GM12873 (cell line): ENCODE measurements around the gene USP49.

Experiments used
- CTCF ChIP-seq: IDR thresholded peaks from 2 replicates; pipeline ENCODE4 v1.5.1; 2012; ENCODE audit warnings: low read depth, mild to moderate bottlenecking, moderate library complexity, low read length, control low read depth; ENCODE audit not compliant: insufficient read depth; ENCODE audit errors: missing control alignments

Gene USP49

DNA sequence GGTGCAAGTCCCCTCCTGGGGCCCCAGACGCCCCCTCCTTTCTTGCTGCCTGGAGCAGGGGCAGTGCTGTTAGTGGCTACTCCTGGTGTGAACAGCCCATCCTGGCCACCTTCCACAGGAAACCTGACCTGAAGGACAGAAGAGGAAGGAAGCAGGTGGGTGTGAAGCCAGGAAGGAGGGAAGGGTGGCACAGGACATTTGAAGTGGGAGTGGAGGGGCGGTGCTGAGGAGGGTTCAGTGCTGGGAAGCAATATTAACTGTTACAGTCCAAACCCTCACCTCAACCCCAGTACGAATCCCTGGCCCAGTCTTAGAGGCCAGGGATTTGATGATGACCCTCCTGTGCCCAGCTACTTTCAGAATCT is 113.8 kb downstream of the USP49 start:
- no peak for TF ChIP-seq CTCF

DNA sequence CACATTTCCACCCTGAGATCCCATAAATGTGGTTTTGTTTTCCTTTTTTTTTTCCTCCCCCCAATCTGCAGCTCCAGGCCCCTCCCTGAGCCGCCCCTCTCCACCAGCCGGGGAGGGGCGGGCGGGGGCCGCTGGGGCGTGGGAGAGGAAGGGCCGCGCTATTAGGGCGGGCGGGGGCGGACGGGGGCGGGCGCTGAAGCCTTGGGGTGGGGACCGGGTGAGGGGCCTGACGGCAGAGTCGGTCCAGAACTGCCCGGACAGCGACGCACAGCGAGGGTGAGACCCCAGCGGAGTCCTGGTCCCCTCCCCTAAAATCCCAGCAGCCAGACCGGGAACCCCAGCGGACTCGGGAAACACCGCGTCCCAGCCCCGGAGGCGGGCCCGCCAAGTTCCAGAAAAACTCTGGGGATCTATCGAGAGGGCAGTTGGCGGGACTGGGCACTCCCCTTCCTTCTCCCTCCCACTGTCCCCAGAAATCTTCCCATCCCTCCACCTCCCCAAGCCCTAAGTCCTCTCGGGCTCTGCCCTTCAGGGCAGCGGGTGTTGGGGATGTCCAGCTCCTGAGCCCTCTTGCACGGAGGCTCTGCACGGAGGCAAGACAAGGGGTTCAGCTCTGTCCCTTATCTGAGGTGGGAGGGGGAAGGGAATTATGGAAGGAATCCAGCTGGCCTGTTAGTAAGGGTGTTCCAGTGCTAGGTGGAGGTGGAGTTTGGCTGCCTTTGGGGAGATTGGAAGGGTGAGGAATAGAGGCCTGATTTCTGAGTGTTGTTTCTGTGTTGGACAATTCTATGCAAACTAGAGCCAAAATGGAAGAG is 114.4 kb downstream of the USP49 start, which contains the start of gene PRICKLE4:
Gene PRICKLE4, plus strand, starts transcription at position 232 of the 815 bp plus-strand sequence. CDS start 2,692 bp downstream, outside the sequence.
- TF ChIP-seq CTCF: no peak

DNA sequence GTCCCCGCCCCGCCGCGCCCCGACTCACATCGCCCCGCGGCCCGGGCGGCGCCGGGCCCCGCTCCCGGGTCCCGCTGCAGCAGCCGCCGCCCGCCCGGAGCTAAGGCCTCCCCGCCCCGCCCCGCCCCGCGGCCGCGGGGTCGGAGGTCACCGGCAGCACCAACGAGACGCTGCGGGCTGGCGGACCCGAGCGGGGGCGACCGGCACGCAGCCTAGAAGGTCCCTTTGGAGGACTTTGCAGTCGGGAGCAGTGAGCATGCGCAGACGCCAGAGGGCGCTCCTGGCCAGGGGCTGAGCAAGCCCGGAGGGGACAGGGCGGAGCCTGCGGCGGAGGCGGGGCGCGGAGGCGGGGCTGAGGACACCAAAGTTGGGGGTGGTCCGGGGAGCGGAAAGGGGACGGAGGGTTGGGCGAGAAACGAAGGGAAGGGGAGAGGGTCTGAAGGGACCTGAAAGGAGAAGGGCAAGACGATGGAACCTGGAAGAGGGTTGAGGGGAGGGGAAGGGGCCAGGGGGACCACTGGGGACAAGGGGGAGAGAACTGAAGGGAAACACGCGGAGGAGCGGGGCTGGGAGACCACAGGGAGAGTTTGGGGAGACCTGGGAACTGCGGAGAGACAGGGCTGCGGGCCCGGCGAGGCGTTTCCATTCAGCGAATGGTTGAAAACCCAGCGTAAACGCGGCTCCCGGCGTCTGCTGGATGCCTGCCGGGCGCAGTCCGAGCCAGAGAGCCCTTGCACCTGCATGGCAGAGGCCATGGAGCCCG is 115.2 kb downstream of the USP49 start, which contains the start of gene FRS3:
Gene FRS3, minus strand, starts transcription at position 113 of the 763 bp plus-strand sequence. CDS start 2,913 bp downstream, outside the sequence.
- peak; percentile 92 for TF ChIP-seq CTCF

- TF ChIP-seq CTCF: no peak
Observed at GRCh38 chr6:41779336-41779735, 115.8 kb downstream of the USP49 start.

DNA sequence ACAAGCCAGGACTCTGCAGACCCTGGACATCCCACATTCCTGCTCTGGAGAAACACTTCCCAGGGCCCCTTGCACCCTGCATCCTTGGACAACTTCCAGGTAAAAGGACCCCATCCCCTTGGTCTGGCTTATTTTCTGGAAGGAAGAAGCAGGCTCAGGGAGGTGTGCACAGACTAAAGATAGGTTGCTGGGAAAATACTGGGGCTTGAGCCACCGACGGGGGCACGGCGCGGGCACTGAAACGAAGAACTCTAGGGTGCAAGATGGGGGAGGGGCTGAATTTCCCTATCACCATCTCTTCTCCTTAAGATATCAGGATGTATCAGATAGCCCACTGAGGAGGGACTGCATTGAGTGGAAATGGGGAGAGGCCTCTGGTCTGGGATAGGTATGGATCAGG is 116.3 kb downstream of the USP49 start:
- TF ChIP-seq CTCF: no peak

- no peak for TF ChIP-seq CTCF
Observed at GRCh38 chr6:41777551-41778285, 117.5 kb downstream of the USP49 start.

DNA sequence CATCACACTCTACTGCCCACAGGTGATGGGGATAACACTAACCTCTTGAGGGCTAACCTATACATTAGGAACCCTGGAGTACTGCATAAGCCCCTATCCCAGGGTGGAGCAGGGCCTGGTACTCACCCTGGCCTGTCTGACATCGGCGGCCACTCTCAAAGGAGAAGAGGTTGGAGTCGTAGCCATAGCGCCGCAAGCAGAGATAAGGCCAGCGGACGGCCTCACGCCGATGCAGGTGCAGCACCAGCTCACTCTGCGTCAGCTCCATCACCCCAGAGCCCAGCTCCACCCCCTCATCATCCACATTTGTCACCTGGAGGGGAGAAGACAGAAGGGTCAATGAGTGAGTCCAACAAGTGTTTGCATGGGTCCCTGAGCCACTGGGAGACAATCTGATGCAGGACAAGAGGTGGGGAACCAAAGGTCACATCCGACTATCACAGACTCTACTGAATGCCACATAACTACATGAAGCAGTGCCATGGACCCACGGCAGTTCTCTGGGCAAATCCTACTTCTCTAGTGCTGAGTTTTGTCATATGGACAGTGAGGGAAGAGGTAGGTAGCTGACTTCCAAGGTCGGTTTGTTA is 119.8 kb downstream of the USP49 start:
- no peak for TF ChIP-seq CTCF
